GM12875 (cell line): ENCODE data around the gene KIAA2012.

Source experiments
- H3K4me3 ChIP-seq: one replicate; pipeline ENCODE4 v1.5.1; 2011; ENCODE audit warnings: low read depth, low read length, control low read depth
- TF ChIP-seq, protein P1 (sequence below): IDR thresholded peaks from 2 replicates; pipeline ENCODE4 v1.5.1; 2011; ENCODE audit warnings: low read depth, mild to moderate bottlenecking, control low read depth, inconsistent platforms, low read length, moderate library complexity, borderline replicate concordance; ENCODE audit not compliant: insufficient read depth

Gene KIAA2012

DNA sequence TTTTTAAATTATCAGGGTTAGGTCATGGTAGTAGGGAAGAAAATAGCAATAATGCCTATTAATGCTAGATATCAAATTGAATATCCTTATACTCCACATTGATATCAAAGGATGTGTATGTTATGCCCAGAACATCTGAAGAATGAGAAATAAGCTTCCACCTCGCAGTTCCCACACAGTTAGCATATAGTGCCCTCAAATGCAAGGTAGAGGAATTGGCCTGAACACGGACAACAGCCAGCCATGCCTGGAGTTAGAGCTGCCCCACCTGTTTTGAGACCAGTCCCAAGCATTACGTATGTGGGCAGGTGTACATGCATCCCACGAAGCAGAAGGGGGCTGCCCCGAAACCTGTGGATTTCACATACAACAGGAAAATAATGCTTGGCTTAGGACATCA, 85.7 kb downstream of the KIAA2012 start:
- TF ChIP-seq, protein P1, sequence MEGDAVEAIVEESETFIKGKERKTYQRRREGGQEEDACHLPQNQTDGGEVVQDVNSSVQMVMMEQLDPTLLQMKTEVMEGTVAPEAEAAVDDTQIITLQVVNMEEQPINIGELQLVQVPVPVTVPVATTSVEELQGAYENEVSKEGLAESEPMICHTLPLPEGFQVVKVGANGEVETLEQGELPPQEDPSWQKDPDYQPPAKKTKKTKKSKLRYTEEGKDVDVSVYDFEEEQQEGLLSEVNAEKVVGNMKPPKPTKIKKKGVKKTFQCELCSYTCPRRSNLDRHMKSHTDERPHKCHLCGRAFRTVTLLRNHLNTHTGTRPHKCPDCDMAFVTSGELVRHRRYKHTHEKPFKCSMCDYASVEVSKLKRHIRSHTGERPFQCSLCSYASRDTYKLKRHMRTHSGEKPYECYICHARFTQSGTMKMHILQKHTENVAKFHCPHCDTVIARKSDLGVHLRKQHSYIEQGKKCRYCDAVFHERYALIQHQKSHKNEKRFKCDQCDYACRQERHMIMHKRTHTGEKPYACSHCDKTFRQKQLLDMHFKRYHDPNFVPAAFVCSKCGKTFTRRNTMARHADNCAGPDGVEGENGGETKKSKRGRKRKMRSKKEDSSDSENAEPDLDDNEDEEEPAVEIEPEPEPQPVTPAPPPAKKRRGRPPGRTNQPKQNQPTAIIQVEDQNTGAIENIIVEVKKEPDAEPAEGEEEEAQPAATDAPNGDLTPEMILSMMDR = no peak
- no peak overlapping the region for H3K4me3 ChIP-seq

DNA sequence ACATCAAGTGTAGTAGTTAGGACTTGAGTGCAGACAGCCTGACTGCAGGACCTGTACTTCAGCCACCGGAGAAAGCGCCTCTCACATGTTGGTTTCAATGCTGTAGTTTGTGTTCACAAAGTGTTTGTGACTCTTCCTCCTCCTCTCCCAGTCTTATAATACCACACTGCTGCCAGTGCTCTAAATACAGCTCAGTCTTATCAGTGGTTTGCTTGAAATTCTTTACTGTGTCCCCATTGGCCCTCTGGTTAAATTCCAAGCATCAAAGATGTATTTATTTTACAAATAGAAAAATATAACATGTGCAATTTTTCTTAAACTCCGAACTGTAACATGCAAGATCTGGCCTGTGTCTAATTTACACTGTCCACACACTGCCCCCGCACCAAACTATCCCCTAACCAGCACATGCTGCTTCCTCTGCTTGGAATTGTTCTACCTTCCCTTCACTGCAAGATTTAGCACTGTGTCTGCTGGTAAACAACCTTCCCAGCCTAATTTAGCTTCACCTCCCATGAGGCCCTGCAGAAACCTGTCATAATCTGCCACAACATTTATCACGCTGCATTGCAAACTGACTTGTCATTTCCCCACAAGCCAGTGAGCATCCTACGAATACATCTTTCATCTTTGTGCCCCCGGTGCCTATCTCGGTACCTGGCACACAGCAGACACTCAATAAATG, 88.2 kb downstream of the KIAA2012 start:
- H3K4me3 ChIP-seq = no peak overlapping the region
- TF ChIP-seq, protein P1 = no peak

DNA sequence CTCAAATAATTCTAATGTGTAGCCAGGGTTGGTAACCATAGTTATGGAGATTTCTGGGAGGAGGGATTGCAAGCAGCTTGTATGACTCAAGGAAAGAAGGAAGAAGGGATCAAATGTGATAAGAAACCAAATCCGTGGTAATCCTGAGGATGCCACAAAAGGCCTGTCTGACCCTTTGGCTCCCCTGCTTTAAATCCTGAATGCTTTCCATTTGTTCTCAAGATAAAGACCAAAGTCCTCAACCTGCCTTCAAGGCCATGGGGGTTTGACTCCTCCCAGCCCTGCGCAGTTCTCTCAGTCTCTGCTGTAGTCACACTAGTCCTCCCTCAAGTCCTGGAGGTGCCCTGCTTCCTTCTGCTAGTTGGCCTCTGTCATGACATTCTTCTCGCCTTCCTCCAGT, 91.4 kb downstream of the KIAA2012 start:
- H3K4me3 ChIP-seq = no peak overlapping the region
- TF ChIP-seq, protein P1 = no peak

DNA sequence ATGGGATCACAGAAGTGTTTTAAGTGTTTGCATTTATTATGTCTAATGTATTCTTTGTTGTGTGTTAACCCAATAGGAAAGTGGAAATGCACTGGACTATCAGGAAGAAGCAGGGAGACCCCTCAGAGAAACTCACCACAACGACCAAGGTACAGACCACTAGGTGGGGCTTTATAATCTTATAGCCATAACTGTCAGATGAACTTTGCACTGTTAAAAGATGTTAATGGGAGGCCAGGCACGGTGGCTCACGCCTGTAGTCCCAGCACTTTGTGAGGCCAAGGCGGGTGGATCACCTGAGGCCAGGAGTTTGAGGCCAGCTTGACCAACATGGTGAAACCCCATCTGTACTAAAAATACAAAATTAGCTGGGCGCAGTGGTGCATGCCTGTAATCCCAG, 92.2 kb downstream of the KIAA2012 start:
- no peak overlapping the region for H3K4me3 ChIP-seq
- TF ChIP-seq, protein P1 = no peak

DNA sequence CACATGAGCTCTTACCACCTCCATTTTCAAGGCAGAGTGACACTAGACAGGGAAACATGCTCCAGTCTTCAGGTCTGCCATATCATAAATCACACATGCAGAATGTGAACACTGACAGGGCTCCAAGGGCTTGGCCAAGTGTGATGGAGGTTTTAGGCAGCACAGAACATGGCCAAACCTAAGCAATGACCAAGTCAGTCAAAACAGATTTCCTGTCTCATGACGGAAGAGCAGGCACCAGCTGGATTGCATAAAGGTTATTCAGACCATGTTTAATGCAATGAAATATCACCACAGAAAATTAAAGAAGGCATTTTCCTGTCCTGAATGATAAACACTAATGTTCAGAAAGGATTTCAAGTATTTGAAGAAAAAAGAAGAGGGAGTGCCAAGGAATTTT, 92.9 kb downstream of the KIAA2012 start:
- no peak overlapping the region for H3K4me3 ChIP-seq
- TF ChIP-seq, protein P1 = no peak

DNA sequence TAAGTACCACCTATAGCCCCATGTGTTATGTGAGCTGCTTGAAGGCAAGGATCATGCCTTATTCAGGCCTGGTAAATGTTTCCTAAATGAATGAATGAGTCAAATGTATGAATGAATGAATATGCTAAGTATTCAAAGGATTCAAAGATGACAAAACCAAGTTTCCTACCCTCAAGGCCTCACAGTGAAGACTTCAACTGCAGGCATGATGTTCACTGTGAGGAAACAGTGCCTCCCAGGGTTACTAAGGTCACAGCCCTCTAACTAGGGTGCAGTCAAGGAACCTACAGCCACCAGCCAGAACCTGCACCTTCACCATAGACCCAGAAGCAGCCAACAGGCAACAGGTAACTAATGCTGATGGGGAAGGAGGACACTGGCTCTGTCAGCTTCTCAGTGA, 96.1 kb downstream of the KIAA2012 start:
- H3K4me3 ChIP-seq = no peak overlapping the region
- TF ChIP-seq, protein P1 = no peak

DNA sequence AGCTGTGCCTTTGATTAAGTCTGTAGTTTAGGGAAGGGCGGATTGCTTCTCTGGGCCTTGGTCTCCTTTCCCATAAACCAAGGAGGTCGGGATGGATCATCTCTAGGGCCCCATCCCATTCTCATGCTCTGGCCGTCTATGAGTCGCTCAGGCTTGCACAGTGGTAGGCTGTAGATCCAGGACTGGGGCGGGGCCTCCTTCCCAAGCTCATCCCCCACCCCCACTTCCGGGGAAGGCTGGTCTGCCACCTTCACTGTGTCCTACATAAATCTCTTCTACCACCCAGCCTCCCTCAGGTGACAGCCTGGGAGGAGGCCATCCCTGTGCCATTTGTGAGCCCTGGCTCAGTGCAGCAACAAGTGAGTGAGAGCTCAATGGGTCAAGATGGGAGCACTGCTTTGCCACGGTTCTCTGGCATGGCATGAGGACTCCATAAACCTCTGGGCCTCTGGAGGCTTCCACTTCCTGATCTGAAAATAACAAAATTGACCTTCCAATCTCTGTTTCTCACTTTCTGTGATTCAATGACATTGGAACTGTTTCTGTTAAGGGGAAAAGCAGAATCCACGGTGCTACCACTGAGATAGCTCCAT, 96.9 kb downstream of the KIAA2012 start:
- TF ChIP-seq, protein P1 = no peak

More for the DNA sequence above, 96.9 kb downstream of the KIAA2012 start:
- H3K4me3 ChIP-seq = no peak overlapping the region
